ENCODE data around the gene AANAT.

The AANAT gene

GRCh38 chr17:76469076-76469990 lies 1.9 kb downstream of the AANAT start:
- DNase-seq: no peak

- DNase-seq: no peak
These were observed 2.8 kb downstream of the AANAT start for GRCh38 chr17:76469991-76470739.

- no peak for DNase-seq
These were observed 4.3 kb downstream of the AANAT start for GRCh38 chr17:76471498-76472257.

- DNase-seq: no peak
These were observed 4.8 kb downstream of the AANAT start for GRCh38 chr17:76472258-76472645.

GRCh38 chr17:76472726-76473125 lies 5.3 kb downstream of the AANAT start:
- no peak for DNase-seq

- no peak for DNase-seq
These were observed 6.2 kb downstream of the AANAT start for GRCh38 chr17:76473541-76473985.

- no peak for DNase-seq
These were observed 6.8 kb downstream of the AANAT start for GRCh38 chr17:76474238-76474637.

- no peak for DNase-seq
These were observed 7.5 kb downstream of the AANAT start for GRCh38 chr17:76474894-76475293.

- DNase-seq: no peak
These were observed 7.9 kb downstream of the AANAT start for GRCh38 chr17:76475302-76475701.

GRCh38 chr17:76476736-76477135 lies 9.3 kb downstream of the AANAT start:
- no peak for DNase-seq

- no peak for DNase-seq
These were observed 10.2 kb downstream of the AANAT start for GRCh38 chr17:76477576-76477975.

GRCh38 chr17:76478097-76478496 lies 10.7 kb downstream of the AANAT start:
- no peak for DNase-seq

GRCh38 chr17:76478730-76479514 lies 11.5 kb downstream of the AANAT start:
- DNase-seq: no peak

- DNase-seq: no peak
These were observed 12.2 kb downstream of the AANAT start for GRCh38 chr17:76479515-76480060.

GRCh38 chr17:76480632-76481031 lies 13.2 kb downstream of the AANAT start:
- no peak for DNase-seq

GRCh38 chr17:76481071-76481655 lies 13.8 kb downstream of the AANAT start:
- DNase-seq: no peak

GRCh38 chr17:76484228-76484725 lies 16.9 kb downstream of the AANAT start:
- DNase-seq: no peak

GRCh38 chr17:76485569-76485968 lies 18.2 kb downstream of the AANAT start:
- DNase-seq: no peak

- DNase-seq: no peak
These were observed 20.2 kb downstream of the AANAT start for GRCh38 chr17:76487451-76488192.

GRCh38 chr17:76490112-76490710 lies 22.8 kb downstream of the AANAT start:
- no peak for DNase-seq

All from activated T-cell treated with anti-CD3 and anti-CD28 coated beads, Interleukin-2, amount 50 U/mL, for 1 hour (primary cell).